ENCODE measurements around the gene CHRNA4. TPM values are rescaled to one million over a fixed set of nuclear protein-coding genes. Genes with fewer than 3 reads are reported as not detected.

The CHRNA4 gene
- total RNA-seq, 4 donors from 2014 or later = not detected

- Histone ChIP-seq H3K27me3 (no peaks in the 10 kb centered on the region), H3K36me3 (no peaks in the 10 kb centered on the region), H3K9me3 (peaks cover 0 to 5% (median 0%) of the 10 kb centered on the region in 4 donors), H3K27ac (no peak overlapping the region), H3K4me1 (no peaks in the 10 kb centered on the region), H3K4me3 (no peak overlapping the region)
- no peak for TF ChIP-seq POLR2A (IDR thresholded peaks at IDR 0.05)
- TF ChIP-seq CTCF (IDR thresholded peaks at IDR 0.05) = no peak
- no peak for DNase-seq
Measured at GRCh38 chr20:63332488-63333240, 28.5 kb downstream of the CHRNA4 start.

GRCh38 chr20:63331741-63332400 is 29.3 kb downstream of the CHRNA4 start:
- no peaks in the 10 kb centered on the region for H3K4me1 ChIP-seq
- TF ChIP-seq CTCF (IDR thresholded peaks at IDR 0.05) (no peak), POLR2A (IDR thresholded peaks at IDR 0.05) (no peak)
- no peaks in the 10 kb centered on the region for H3K27me3 ChIP-seq
- no peak for DNase-seq
- H3K9me3 ChIP-seq = peaks cover 0 to 9% (median 0%) of the 10 kb centered on the region in 4 donors
- H3K4me3 ChIP-seq = no peak overlapping the region
- no peak overlapping the region for H3K27ac ChIP-seq
- no peaks in the 10 kb centered on the region for H3K36me3 ChIP-seq

GRCh38 chr20:63330940-63331339 is 30.2 kb downstream of the CHRNA4 start:
- no peak overlapping the region for H3K4me3 ChIP-seq
- no peaks in the 10 kb centered on the region for H3K4me1 ChIP-seq
- no peak for TF ChIP-seq POLR2A (IDR thresholded peaks at IDR 0.05)
- no peak for TF ChIP-seq CTCF (IDR thresholded peaks at IDR 0.05)
- peaks cover 0 to 15% (median 0%) of the 10 kb centered on the region in 4 donors for H3K9me3 ChIP-seq
- no peaks in the 10 kb centered on the region for H3K27me3 ChIP-seq
- no peak for DNase-seq
- no peaks in the 10 kb centered on the region for H3K36me3 ChIP-seq
- no peak overlapping the region for H3K27ac ChIP-seq

GRCh38 chr20:63330084-63330760 is 30.9 kb downstream of the CHRNA4 start:
- H3K27ac ChIP-seq = no peak overlapping the region
- TF ChIP-seq POLR2A (IDR thresholded peaks at IDR 0.05) (no peak), CTCF (IDR thresholded peaks at IDR 0.05) (no peak)

GRCh38 chr20:63329331-63330083 is 31.6 kb downstream of the CHRNA4 start:
- no peak overlapping the region for H3K27ac ChIP-seq
- no peak for DNase-seq
- H3K4me1 ChIP-seq = no peaks in the 10 kb centered on the region
- H3K27me3 ChIP-seq = no peaks in the 10 kb centered on the region
- TF ChIP-seq POLR2A (IDR thresholded peaks at IDR 0.05) = no peak
- no peak for TF ChIP-seq CTCF (IDR thresholded peaks at IDR 0.05)
- H3K4me3 ChIP-seq = no peak overlapping the region
- no peaks in the 10 kb centered on the region for H3K36me3 ChIP-seq
- peaks cover 0 to 18% (median 0%) of the 10 kb centered on the region in 4 donors for H3K9me3 ChIP-seq

More at GRCh38 chr20:63330084-63330760, 30.9 kb downstream of the CHRNA4 start:
- Histone ChIP-seq H3K36me3 (no peaks in the 10 kb centered on the region), H3K4me3 (no peak overlapping the region), H3K4me1 (no peaks in the 10 kb centered on the region), H3K9me3 (peaks cover 0 to 18% (median 0%) of the 10 kb centered on the region in 4 donors), H3K27me3 (no peaks in the 10 kb centered on the region)
- no peak for DNase-seq
